ENCODE measurements around the gene PIF1. TPM values are rescaled to one million over a fixed set of nuclear protein-coding genes. Genes with fewer than 3 reads are reported as not detected.

The PIF1 gene
- total RNA-seq, 1 experiment from 2014 or later: 74.4 TPM

- Mint-ChIP-seq H3K27ac (peak overlapping the region in 2 of 3 experiments; percentile 8 to 27; a peak in 2 of 7 replicates), H3K9me3 (no peaks in the 10 kb centered on the region), H3K4me3 (no peak overlapping the region), H3K4me1 (peaks cover 31 to 38% of the 10 kb centered on the region in 2 experiments), H3K36me3 (ENCODE audit: insufficient read depth in 1 of 3, low read depth in 3 of 3) (peaks cover 30 to 63% (median 50%) of the 10 kb centered on the region in 3 experiments; a peak in 6 of 7 replicates), H3K27me3 (ENCODE audit: low read depth) (no peaks in the 10 kb centered on the region)
- Histone ChIP-seq H3K9ac (ENCODE audit: extremely low read depth, insufficient read length, low read length) (no peak overlapping the region), H2BK12ac (ENCODE audit: insufficient read length, low read depth, low read length) (no peak overlapping the region), H3K27ac (ENCODE audit: insufficient read length, low read depth, low read length) (no peak overlapping the region), H3T11ph (ENCODE audit: low read length) (no peak overlapping the region), H3K9me3 (ENCODE audit: control insufficient read depth, low read depth, low read length) (no peaks in the 10 kb centered on the region), H2BK5ac (ENCODE audit: insufficient read length, low read length) (no peak overlapping the region), H3K23me2 (ENCODE audit: insufficient read length, low read depth, low read length, poor library complexity, severe bottlenecking) (no peaks in the 10 kb centered on the region), H4K8ac (replicated peaks; ENCODE audit: insufficient read length, low read depth, low read length) (no peak overlapping the region), H2BK20ac (ENCODE audit: low read depth, low read length, poor library complexity, severe bottlenecking) (no peak overlapping the region), H4K91ac (ENCODE audit: insufficient read length, low read depth, low read length) (no peak overlapping the region), H3K27me3 (ENCODE audit: insufficient read depth, low read length) (no peaks in the 10 kb centered on the region), H4K5ac (ENCODE audit: insufficient read length, low read depth, low read length) (no peak overlapping the region), H3K79me2 (ENCODE audit: insufficient read depth, low read length) (no peaks in the 10 kb centered on the region; the same call in 1 of the 2 replicates), H2BK120ac (ENCODE audit: low read depth, low read length, poor library complexity, severe bottlenecking) (no peak overlapping the region), H2BK15ac (ENCODE audit: low read depth, low read length) (no peak overlapping the region), H3K79me1 (ENCODE audit: insufficient read depth, low read depth, low read length, poor library complexity, severe bottlenecking) (no peaks in the 10 kb centered on the region), H3K14ac (ENCODE audit: insufficient read depth, low read length) (no peak overlapping the region), H4K20me1 (ENCODE audit: control insufficient read depth, insufficient read depth, insufficient read length) (peaks cover 2% of the 10 kb centered on the region), H3K23ac (ENCODE audit: insufficient read length, low read depth, low read length) (no peak overlapping the region), H3K4me2 (ENCODE audit: insufficient read depth, insufficient read length, low read length) (no peak overlapping the region), H3K18ac (ENCODE audit: insufficient read length, low read depth, low read length) (no peak overlapping the region), H2AK5ac (ENCODE audit: insufficient read length, low read length) (no peak overlapping the region), H3K4ac (ENCODE audit: low read depth, low read length) (no peak overlapping the region), H3K56ac (ENCODE audit: insufficient read length, low read depth, low read length) (no peak overlapping the region), H2AFZ (ENCODE audit: low read length) (no peak overlapping the region), H3K4me1 (ENCODE audit: insufficient read depth, low read length) (peaks cover 7% of the 10 kb centered on the region)
- no CpG with 5 or more reads among the region's 6 CpGs for WGBS (ENCODE audit: extremely low coverage, insufficient read length, low lambda C conversion rate)
- TF ChIP-seq, protein P1, sequence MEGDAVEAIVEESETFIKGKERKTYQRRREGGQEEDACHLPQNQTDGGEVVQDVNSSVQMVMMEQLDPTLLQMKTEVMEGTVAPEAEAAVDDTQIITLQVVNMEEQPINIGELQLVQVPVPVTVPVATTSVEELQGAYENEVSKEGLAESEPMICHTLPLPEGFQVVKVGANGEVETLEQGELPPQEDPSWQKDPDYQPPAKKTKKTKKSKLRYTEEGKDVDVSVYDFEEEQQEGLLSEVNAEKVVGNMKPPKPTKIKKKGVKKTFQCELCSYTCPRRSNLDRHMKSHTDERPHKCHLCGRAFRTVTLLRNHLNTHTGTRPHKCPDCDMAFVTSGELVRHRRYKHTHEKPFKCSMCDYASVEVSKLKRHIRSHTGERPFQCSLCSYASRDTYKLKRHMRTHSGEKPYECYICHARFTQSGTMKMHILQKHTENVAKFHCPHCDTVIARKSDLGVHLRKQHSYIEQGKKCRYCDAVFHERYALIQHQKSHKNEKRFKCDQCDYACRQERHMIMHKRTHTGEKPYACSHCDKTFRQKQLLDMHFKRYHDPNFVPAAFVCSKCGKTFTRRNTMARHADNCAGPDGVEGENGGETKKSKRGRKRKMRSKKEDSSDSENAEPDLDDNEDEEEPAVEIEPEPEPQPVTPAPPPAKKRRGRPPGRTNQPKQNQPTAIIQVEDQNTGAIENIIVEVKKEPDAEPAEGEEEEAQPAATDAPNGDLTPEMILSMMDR (conservative IDR thresholded peaks at IDR 0.05): no peak
- DNase-seq: peak; percentile 43
Observed at GRCh38 chr15:64851503-64851840, 26.0 kb upstream of the PIF1 start.

Measured in H9 (cell line).